Neuronal stem cell (in vitro differentiated cells): ENCODE measurements around the gene LAIR1.

Source experiments
- DNase-seq: peaks from one replicate; pipeline ENCODE4 v3.0.0-alpha.2; 2013; ENCODE audit warnings: low spot score
- H2AFZ ChIP-seq: one replicate; pipeline ENCODE4 v1.6.1; 2013; ENCODE audit warnings: mild to moderate bottlenecking, low read length, inconsistent platforms
- H2AK5ac ChIP-seq: 2 replicates; pipeline ENCODE4 v1.6.1; 2013; ENCODE audit warnings: low read depth, mild to moderate bottlenecking, inconsistent platforms, low read length, moderate library complexity, mixed read lengths
- H2BK120ac ChIP-seq: 2 replicates; pipeline ENCODE4 v1.6.1; 2013; ENCODE audit warnings: low read depth, mild to moderate bottlenecking, inconsistent platforms, low read length, moderate library complexity, mixed read lengths
- H2BK12ac ChIP-seq: one replicate; pipeline ENCODE4 v1.6.1; 2013; ENCODE audit warnings: low read length, inconsistent platforms
- H2BK15ac ChIP-seq: 2 replicates; pipeline ENCODE4 v1.6.1; 2013; ENCODE audit warnings: mild to moderate bottlenecking, low read length, inconsistent platforms, mixed read lengths
- H2BK5ac ChIP-seq: one replicate; pipeline ENCODE4 v1.6.1; 2013; ENCODE audit warnings: inconsistent platforms, mild to moderate bottlenecking, low read length, moderate library complexity
- H3K14ac ChIP-seq: one replicate; pipeline ENCODE4 v1.6.1; 2013; ENCODE audit warnings: low read length, inconsistent platforms
- H3K18ac ChIP-seq: 2 replicates; pipeline ENCODE4 v1.6.1; 2013; ENCODE audit warnings: low read length, inconsistent platforms
- H3K23ac ChIP-seq: 2 replicates; pipeline ENCODE4 v1.6.1; 2013; ENCODE audit warnings: low read depth, mild to moderate bottlenecking, mixed read lengths, low read length, inconsistent platforms; ENCODE audit not compliant: poor library complexity
- H3K27ac ChIP-seq: replicated peaks from 3 replicates; pipeline ENCODE4 v1.5.1; 2013; ENCODE audit warnings: low read length, inconsistent platforms
- H3K27me3 ChIP-seq, 3 experiments: 2 replicates each; pipeline ENCODE4 v1.6.1; 2013; ENCODE audit warnings: low read length in 3 of 3, mild to moderate bottlenecking in 2 of 3, inconsistent platforms in 1 of 3, low read depth in 1 of 3, mixed read lengths in 1 of 3, moderate library complexity in 1 of 3; ENCODE audit not compliant: control insufficient read depth in 3 of 3, insufficient read depth in 3 of 3
- H3K36me3 ChIP-seq, 2 donors: replicated peaks in 1 of 2; 2 replicates each; pipeline ENCODE4 v1.6.1; 2013; ENCODE audit warnings: low read length in 2 of 2; ENCODE audit not compliant: control insufficient read depth in 2 of 2, insufficient read depth in 2 of 2
- H3K4ac ChIP-seq: 2 replicates; pipeline ENCODE4 v1.6.1; 2013; ENCODE audit warnings: inconsistent platforms, mild to moderate bottlenecking, low read length, moderate library complexity
- H3K4me1 ChIP-seq, 2 donors: 1 replicate in 1 of 2; 2 replicates in 1 of 2; pipeline ENCODE4 v1.6.1; 2013; ENCODE audit warnings: low read length in 2 of 2, low read depth in 1 of 2; ENCODE audit not compliant: control insufficient read depth in 2 of 2, insufficient read depth in 1 of 2
- H3K4me2 ChIP-seq: one replicate; pipeline ENCODE4 v1.6.1; 2013; ENCODE audit warnings: mild to moderate bottlenecking, low read length, inconsistent platforms; ENCODE audit not compliant: insufficient read depth, poor library complexity, severe bottlenecking
- H3K4me3 ChIP-seq, 2 donors: 2 replicates each; pipeline ENCODE4 v1.5.1; 2013; ENCODE audit warnings: low read length in 2 of 2, mild to moderate bottlenecking in 2 of 2, inconsistent platforms in 1 of 2, moderate library complexity in 1 of 2
- H3K79me1 ChIP-seq: one replicate; pipeline ENCODE4 v1.6.1; 2013; ENCODE audit warnings: low read depth, mild to moderate bottlenecking, inconsistent platforms, low read length, moderate library complexity
- H3K9ac ChIP-seq: one replicate; pipeline ENCODE4 v1.6.1; 2013; ENCODE audit warnings: mild to moderate bottlenecking, low read depth, low read length, inconsistent platforms; ENCODE audit not compliant: poor library complexity
- H3K9me3 ChIP-seq, 2 donors: replicated peaks in 1 of 2; 2 replicates each; pipeline versions ENCODE3 to v1.6.1; 2013; ENCODE audit warnings: low read length in 2 of 2, mild to moderate bottlenecking in 2 of 2, inconsistent platforms in 1 of 2, low read depth in 1 of 2, mixed read lengths in 1 of 2, moderate library complexity in 1 of 2; ENCODE audit not compliant: control insufficient read depth in 2 of 2, insufficient read depth in 1 of 2
- H4K8ac ChIP-seq: one replicate; pipeline ENCODE4 v1.6.1; 2013; ENCODE audit warnings: low read depth, mild to moderate bottlenecking, inconsistent platforms, low read length, moderate library complexity
- H4K91ac ChIP-seq: one replicate; pipeline ENCODE4 v1.6.1; 2013; ENCODE audit warnings: low read length, low read depth, mild to moderate bottlenecking, inconsistent platforms; ENCODE audit not compliant: poor library complexity
- WGBS, 2 donors: extraction: QIAGEN DNeasy Blood & Tissue Kit; methylation state at CpG; one replicate each; pipeline ENCODE4 v1.1.7; 2013; ENCODE audit warnings: missing lambda C conversion rate in 2 of 2, mixed read lengths in 1 of 2; ENCODE audit not compliant: insufficient read length in 2 of 2, insufficient replicate concordance in 1 of 2; ENCODE audit errors: extremely low coverage in 2 of 2; 5-methylcytosine and 5-hydroxymethylcytosine counted together

Gene LAIR1

GRCh38 chr19:54408456-54409026 lies 43.8 kb upstream of the LAIR1 start:
- no peak overlapping the region for H3K18ac ChIP-seq
- no peak overlapping the region for H3K4ac ChIP-seq
- no peak overlapping the region for H4K91ac ChIP-seq
- H3K4me3 ChIP-seq = no peak overlapping the region
- DNase-seq = no peak
- no peak overlapping the region for H2BK120ac ChIP-seq
- no peaks in the 10 kb centered on the region for H3K9me3 ChIP-seq
- H2BK5ac ChIP-seq = no peak overlapping the region
- H2AK5ac ChIP-seq = no peak overlapping the region
- H3K9ac ChIP-seq = no peak overlapping the region
- H3K4me2 ChIP-seq = no peak overlapping the region
- H3K36me3 ChIP-seq = no peaks in the 10 kb centered on the region
- H3K79me1 ChIP-seq = no peaks in the 10 kb centered on the region
- no peaks in the 10 kb centered on the region for H3K27me3 ChIP-seq
- no peak overlapping the region for H3K14ac ChIP-seq
- H3K4me1 ChIP-seq = peaks cover 0 to 4% of the 10 kb centered on the region in 2 donors
- no CpG with 5 or more reads among the region's 9 CpGs for WGBS, 2 donors
- no peak overlapping the region for H2AFZ ChIP-seq
- no peak overlapping the region for H3K23ac ChIP-seq
- H3K27ac ChIP-seq = no peak overlapping the region
- no peak overlapping the region for H4K8ac ChIP-seq
- H2BK12ac ChIP-seq = no peak overlapping the region
- H2BK15ac ChIP-seq = no peak overlapping the region

- WGBS, 2 donors = no CpG with 5 or more reads among the region's 7 CpGs
- H2BK5ac ChIP-seq = no peak overlapping the region
These were observed 43.0 kb upstream of the LAIR1 start for GRCh38 chr19:54407780-54408179.

GRCh38 chr19:54405628-54406027 lies 40.9 kb upstream of the LAIR1 start:
- no peak overlapping the region for H3K4me2 ChIP-seq
- no peak overlapping the region for H2BK120ac ChIP-seq
- H2BK5ac ChIP-seq = no peak overlapping the region
- peaks cover 0 to 1% of the 10 kb centered on the region in 2 donors for H3K4me1 ChIP-seq
- no peaks in the 10 kb centered on the region for H3K79me1 ChIP-seq
- no peaks in the 10 kb centered on the region for H3K9me3 ChIP-seq
- no peak overlapping the region for H2BK12ac ChIP-seq
- H3K36me3 ChIP-seq = no peaks in the 10 kb centered on the region
- no peak for DNase-seq
- no peak overlapping the region for H3K23ac ChIP-seq
- no peak overlapping the region for H3K4me3 ChIP-seq
- H3K18ac ChIP-seq = no peak overlapping the region
- H2AFZ ChIP-seq = no peak overlapping the region
- H2AK5ac ChIP-seq = no peak overlapping the region
- no peak overlapping the region for H3K4ac ChIP-seq
- H4K8ac ChIP-seq = no peak overlapping the region
- H4K91ac ChIP-seq = no peak overlapping the region
- no peak overlapping the region for H3K27ac ChIP-seq
- H3K27me3 ChIP-seq = no peaks in the 10 kb centered on the region
- no peak overlapping the region for H2BK15ac ChIP-seq
- no peak overlapping the region for H3K9ac ChIP-seq
- H3K14ac ChIP-seq = no peak overlapping the region

More at GRCh38 chr19:54407780-54408179, 43.0 kb upstream of the LAIR1 start:
- Histone ChIP-seq H3K9ac (no peak overlapping the region), H3K9me3 (no peaks in the 10 kb centered on the region), H3K4ac (no peak overlapping the region), H3K79me1 (no peaks in the 10 kb centered on the region), H4K91ac (no peak overlapping the region), H3K4me1 (peaks cover 0 to 4% of the 10 kb centered on the region in 2 donors), H3K18ac (no peak overlapping the region), H2AK5ac (no peak overlapping the region), H3K27me3 (no peaks in the 10 kb centered on the region), H3K36me3 (no peaks in the 10 kb centered on the region), H2BK120ac (no peak overlapping the region), H2BK12ac (no peak overlapping the region), H3K27ac (no peak overlapping the region), H3K14ac (no peak overlapping the region), H3K23ac (no peak overlapping the region), H2AFZ (no peak overlapping the region), H3K4me3 (no peak overlapping the region), H3K4me2 (no peak overlapping the region), H4K8ac (no peak overlapping the region), H2BK15ac (no peak overlapping the region)
- DNase-seq = no peak

- Histone ChIP-seq H2BK12ac (no peak overlapping the region), H4K91ac (no peak overlapping the region), H3K4me1 (no peaks in the 10 kb centered on the region), H3K27ac (no peak overlapping the region), H3K27me3 (no peaks in the 10 kb centered on the region), H3K9me3 (no peaks in the 10 kb centered on the region), H3K79me1 (no peaks in the 10 kb centered on the region), H4K8ac (no peak overlapping the region), H2AFZ (no peak overlapping the region), H3K4ac (no peak overlapping the region), H2BK15ac (no peak overlapping the region), H3K4me2 (no peak overlapping the region), H3K36me3 (no peaks in the 10 kb centered on the region), H2BK5ac (no peak overlapping the region), H3K23ac (no peak overlapping the region), H3K18ac (no peak overlapping the region), H3K14ac (no peak overlapping the region), H3K4me3 (no peak overlapping the region), H3K9ac (no peak overlapping the region), H2BK120ac (no peak overlapping the region), H2AK5ac (peak overlapping the region; percentile 14)
- no peak for DNase-seq
- no CpG with 5 or more reads among the region's 8 CpGs for WGBS, 2 donors
These were observed 38.3 kb upstream of the LAIR1 start for GRCh38 chr19:54403054-54403453.
